NCI-H1436 treated with DMSO at 0.1 percent for 48 hours (cell line): ENCODE data around the gene SYT10.
"Not testable (repeated sequence)": the region's sequence is repeated elsewhere in the genome, so short reads cannot be mapped to it uniquely, and the experiment has no call there.

Source experiments
- DNase-seq: peaks from one replicate; lab custom pipeline; 2025; lab: John Stamatoyannopoulos, UW

Gene SYT10

GRCh38 chr12:33439587-33440011 lies at the start of gene SYT10:
TSS of gene SYT10 (minus strand) at chr12:33439819. CDS start at chr12:33439522, 297 bp downstream.
- no peak for DNase-seq

- DNase-seq: no peak
These were observed 48.4 kb upstream of the SYT10 start for GRCh38 chr12:33488036-33488435.

- DNase-seq: no peak
These were observed 46.4 kb upstream of the SYT10 start for GRCh38 chr12:33486058-33486457.

- no peak for DNase-seq
These were observed 44.5 kb upstream of the SYT10 start for GRCh38 chr12:33484161-33484560.

GRCh38 chr12:33480366-33480765 lies 40.7 kb upstream of the SYT10 start:
- no peak for DNase-seq

GRCh38 chr12:33476058-33476457 lies 36.4 kb upstream of the SYT10 start:
- DNase-seq: no peak

- DNase-seq: no peak
These were observed 32.7 kb upstream of the SYT10 start for GRCh38 chr12:33472299-33472698.

- no peak for DNase-seq
These were observed 15.5 kb upstream of the SYT10 start for GRCh38 chr12:33455096-33455495.

GRCh38 chr12:33450480-33450879 lies 10.9 kb upstream of the SYT10 start:
- no peak for DNase-seq

GRCh38 chr12:33440477-33440876 lies 858 bp upstream of the SYT10 start:
- DNase-seq: no peak

- no peak for DNase-seq
These were observed 600 bp downstream of the SYT10 start for GRCh38 chr12:33438851-33439586.

GRCh38 chr12:33438025-33438772 lies 1.4 kb downstream of the SYT10 start:
- no peak for DNase-seq

- DNase-seq: no peak
These were observed 2.0 kb downstream of the SYT10 start for GRCh38 chr12:33437598-33437997.

GRCh38 chr12:33432992-33433391 lies 6.6 kb downstream of the SYT10 start:
- no peak for DNase-seq

GRCh38 chr12:33431648-33432047 lies 8.0 kb downstream of the SYT10 start:
- no peak for DNase-seq

- no peak for DNase-seq
These were observed 10.2 kb downstream of the SYT10 start for GRCh38 chr12:33429468-33429867.

- no peak for DNase-seq
These were observed 12.5 kb downstream of the SYT10 start for GRCh38 chr12:33427071-33427470.

GRCh38 chr12:33423706-33424105 lies 15.9 kb downstream of the SYT10 start:
- DNase-seq: no peak

GRCh38 chr12:33412410-33412809 lies 27.2 kb downstream of the SYT10 start:
- DNase-seq: not testable (repeated sequence)

GRCh38 chr12:33383503-33383902 lies 56.1 kb downstream of the SYT10 start:
- no peak for DNase-seq

GRCh38 chr12:33376153-33376552 lies 63.5 kb downstream of the SYT10 start:
- DNase-seq: no peak

- DNase-seq: no peak
These were observed 69.3 kb downstream of the SYT10 start for GRCh38 chr12:33370318-33370717.

- no peak for DNase-seq
These were observed 82.4 kb downstream of the SYT10 start for GRCh38 chr12:33357181-33357580.
